ENCODE data around the gene LSM3.

LSM3 gene

DNA sequence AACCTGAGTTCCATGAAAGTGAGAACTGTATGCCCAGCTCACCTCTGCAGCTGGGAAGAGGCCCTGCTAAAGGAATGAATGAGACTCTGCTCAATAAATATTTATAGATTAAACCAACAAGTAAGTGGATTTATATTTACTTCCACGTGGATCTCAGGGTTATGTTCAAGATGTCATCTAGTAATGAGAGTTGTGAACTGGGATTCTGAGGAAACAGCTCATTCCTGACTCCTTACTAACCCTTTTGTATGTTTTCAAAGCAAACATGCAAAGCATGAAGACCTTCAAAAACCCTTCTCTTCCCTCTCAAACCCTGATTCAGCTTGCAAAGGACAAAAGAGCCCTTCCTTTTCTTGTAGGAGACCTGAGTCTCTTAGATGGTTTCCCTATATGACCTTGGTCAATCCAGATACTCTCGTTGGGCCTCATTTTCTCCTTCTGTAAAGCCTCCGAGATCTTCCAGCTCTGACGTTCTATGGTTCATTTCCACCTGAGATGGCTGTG lies 53.4 kb downstream of the LSM3 start:
- no peak for DNase-seq (ENCODE audit: low read depth)
- no peak overlapping the region for H3K4me3 ChIP-seq (ENCODE audit: low read depth, low read length)

DNA sequence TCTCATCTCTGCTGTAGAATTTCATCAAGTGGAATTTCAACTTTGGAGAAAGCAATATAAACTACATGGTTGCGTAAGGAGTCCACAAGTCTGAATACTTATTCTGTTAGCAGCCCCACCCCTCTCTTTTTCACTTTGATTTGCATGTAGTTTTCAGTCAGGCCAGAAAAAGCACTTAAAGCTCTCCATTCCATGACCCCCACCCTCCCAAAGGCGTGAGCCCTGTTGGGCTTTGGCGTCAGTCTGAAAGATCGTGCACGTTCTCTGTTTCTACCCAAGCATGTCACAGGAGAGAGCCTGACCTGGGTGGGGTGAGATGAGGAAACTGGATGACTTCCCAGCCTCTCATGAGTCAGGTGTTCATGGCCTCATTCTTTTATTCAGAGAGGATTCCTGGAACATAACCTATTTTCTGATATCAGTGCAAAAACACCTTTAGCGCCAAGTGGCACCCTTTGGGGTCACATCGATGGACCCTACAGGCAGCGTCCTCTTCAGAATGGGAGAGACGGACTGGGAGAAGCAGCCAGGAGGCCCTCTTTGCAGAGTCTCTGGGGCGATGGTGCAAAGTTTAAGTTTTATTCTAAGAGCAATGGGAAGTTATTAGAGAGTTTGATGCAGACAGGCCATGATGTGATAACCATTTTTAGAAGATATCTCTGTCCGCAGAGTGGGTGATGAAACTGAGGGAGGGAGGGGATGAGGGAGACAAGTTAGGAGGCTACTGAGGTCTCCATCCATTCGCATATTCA lies 55.8 kb downstream of the LSM3 start:
- H3K4me3 ChIP-seq (ENCODE audit: low read depth, low read length) = no peak overlapping the region
- DNase-seq (ENCODE audit: low read depth) = no peak

DNA sequence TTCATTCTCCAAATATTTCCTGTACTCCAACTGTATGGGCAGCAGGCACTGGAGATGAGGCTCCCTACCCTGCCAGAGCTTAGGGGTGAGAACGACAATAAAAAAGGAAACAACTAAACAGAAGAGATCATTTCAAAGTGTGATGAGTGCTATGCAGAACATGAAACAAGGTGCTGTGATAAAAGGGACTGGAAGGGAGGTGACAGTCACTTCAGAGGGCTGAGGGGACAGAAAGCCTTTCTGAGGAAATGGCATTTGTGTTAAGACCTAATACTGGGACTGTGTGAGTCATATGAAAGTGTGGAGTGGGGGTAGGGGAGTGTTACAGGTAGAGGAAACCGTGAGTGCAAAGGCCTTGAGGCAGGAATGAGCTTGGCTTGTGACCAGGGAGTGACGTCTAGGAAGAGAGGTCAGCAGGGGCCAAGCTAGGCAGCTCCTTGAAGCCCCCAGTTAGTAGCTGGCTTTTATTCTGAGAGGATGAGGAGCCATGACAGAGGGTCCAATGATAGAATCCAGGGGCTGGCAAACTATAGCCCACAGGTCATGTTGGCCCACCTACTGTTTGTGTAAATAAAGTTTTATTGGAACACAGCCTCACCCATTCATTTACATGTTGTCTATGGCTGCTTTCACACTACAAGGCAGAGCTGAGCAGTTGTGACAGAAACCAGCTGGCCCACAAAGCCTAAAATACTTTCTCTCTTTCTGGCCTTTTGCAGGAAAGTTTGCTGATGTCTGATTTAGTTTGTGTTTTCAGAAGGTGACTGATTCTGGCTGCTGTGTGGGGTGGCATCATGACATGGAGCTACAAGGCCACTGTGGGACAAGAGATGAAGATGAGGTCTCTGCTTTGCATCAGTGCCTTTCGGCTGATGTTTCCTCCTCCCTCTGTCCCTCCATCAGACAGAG lies 56.6 kb downstream of the LSM3 start:
- DNase-seq (ENCODE audit: low read depth) = no peak

DNA sequence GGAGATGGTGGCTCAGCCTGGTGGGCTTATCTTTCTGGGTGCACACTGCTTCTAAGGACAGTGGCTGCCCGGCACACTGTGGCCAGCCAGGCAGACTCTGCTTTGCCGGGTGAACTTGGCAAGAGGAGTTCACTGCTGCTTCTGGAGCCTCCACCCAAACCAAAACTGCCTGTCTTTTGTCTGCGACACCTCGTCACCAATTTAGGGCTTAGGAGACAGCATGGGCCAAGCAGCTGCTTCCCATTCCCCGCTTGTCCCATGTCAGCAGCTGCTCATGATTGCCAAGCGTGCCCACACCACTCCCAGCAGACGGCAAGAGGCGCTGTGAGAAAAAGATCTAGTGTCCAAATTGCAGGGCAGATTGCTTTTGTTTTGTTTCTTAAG lies 57.3 kb downstream of the LSM3 start:
- no peak overlapping the region for H3K4me3 ChIP-seq (ENCODE audit: low read depth, low read length)
- no peak for DNase-seq (ENCODE audit: low read depth)

More for the DNA sequence above, 56.6 kb downstream of the LSM3 start:
- no peak overlapping the region for H3K4me3 ChIP-seq (ENCODE audit: low read depth, low read length)

DNA sequence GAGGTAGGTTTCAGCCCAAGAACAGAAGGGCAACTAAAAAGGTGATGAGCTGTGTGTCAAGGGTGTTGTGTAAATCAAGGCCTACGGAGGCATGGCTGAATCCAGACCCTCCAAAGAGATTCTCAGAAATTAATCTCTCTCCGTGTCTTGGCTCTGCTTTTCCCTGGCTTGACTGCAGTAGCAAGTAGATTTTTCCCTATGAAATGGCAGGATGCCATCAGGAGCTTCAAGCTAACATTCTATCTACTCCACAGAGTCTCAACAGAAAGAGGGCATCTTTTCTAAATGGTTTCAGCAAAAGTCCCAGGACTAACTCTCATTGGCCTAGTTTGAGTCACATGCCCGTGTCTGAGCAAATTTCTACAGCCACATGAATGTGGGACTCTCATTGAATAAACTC lies 58.3 kb downstream of the LSM3 start:
- no peak for DNase-seq (ENCODE audit: low read depth)
- no peak overlapping the region for H3K4me3 ChIP-seq (ENCODE audit: low read depth, low read length)

DNA sequence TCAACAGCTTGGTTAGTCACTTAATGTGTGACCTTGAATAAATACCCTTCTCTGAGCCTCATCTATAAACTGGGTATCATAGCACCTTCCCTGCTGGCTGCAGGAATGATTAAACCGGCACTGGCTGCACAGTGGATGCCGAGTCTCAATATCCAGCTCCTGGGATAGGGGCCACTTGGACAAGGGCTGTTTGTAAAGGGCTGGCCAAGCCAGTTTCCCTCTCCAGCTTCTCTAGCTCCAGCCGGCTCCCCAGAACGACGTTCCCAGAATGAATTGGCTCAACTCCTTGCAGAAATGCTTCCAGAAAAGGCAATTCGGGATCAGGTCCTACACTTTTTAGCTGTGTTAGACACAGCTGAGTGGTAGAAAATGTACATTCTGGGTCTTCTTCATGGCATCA lies 58.8 kb downstream of the LSM3 start:
- H3K4me3 ChIP-seq (ENCODE audit: low read depth, low read length) = no peak overlapping the region
- no peak for DNase-seq (ENCODE audit: low read depth)

DNA sequence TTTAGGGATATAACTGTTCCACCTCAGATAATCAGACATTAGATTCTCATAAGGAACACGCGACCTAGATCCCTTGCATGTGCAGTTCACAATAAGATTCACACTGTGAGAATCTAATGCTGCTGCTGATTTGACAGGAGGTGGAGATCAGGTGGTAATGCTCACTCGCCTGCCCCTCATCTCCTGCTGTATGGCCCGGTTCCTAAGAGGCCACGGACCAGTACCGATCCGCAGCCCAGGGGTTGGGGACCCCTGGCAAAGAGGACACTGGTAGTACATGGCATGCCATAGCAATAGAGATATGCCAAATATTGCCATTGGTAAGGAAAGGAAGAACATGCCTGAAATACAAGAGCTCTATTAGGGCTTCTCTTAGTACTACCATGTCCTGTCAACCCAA lies 59.7 kb downstream of the LSM3 start:
- DNase-seq (ENCODE audit: low read depth) = no peak

DNA sequence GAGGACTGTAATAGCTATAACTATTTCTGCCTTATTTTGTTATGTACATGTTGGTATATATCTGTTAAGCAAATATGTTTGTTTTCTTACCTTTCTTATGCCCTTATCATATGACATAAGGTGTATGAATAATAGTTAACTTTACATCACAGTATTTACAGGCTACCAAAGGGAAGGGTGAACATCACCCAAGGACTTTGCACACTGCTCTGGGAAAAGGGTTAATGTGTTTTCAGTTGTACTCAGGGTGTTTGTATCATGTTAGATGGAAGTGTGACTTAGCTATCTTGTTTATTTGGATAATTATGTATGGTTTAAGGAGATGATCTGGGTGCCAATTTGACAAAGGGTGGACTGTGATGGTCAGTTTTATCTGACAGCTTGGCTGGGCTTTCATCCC lies 60.3 kb downstream of the LSM3 start:
- H3K4me3 ChIP-seq (ENCODE audit: low read depth, low read length) = no peak overlapping the region
- DNase-seq (ENCODE audit: low read depth) = no peak

More for the DNA sequence above, 59.7 kb downstream of the LSM3 start:
- H3K4me3 ChIP-seq (ENCODE audit: low read depth, low read length) = no peak overlapping the region

DNA sequence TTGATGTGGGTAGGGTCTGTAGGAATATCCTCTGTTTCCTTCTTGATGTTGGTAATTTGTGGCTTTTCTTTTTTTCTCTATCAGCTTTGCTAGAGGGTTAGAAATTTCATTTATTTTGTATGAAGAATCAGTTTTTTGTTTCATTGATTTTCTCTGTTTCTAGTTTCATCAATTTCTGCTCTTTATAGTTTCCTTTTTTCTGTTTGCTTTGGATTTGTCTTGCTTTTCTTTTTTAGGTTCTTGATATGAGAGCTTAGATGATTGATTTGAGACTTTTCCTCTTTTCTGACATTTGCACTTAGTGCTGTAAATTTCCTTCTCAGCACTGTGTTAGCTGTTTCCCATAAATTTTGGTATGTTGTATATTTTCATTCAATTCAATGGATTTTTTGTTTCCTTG lies 61.3 kb downstream of the LSM3 start:
- DNase-seq (ENCODE audit: low read depth) = no peak
- H3K4me3 ChIP-seq (ENCODE audit: low read depth, low read length) = no peak overlapping the region

DNA sequence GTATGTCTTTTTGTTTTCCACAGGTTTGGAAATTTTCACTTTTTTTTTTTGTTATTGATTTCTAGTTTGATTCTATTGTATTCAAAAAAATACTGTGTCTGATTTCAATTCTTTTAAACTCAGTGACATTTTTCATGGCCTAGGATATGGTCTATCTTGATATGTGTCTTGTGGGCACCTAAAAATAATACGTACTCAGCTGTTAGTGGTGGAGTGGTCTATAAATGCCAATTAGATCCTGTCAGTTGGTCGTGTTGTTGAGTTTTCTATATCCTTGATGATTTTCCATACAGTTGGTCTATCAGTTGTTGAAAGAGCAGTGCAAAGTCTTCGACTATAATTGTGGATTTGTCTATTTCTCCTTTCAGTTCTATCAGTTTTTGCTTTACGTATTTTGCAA lies 61.7 kb downstream of the LSM3 start:
- no peak overlapping the region for H3K4me3 ChIP-seq (ENCODE audit: low read depth, low read length)
- no peak for DNase-seq (ENCODE audit: low read depth)

DNA sequence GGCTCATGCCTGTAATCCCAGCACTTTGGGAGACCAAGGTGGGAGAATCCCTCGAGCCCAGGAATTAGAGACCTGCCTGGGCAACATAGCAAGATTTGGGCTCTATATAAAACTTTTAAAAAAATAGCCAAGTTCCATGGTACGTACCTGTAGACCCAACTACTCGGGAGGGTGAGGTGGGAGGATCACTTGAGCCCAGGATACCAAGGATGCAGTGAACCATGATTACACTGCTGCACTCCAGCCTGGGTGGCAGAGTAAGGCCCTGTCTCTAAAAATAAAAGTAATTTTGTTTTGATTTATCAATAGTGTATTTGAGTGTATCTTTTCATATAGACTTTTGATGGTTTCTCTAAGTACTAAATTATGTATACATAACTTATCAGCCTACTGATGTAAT lies 63.1 kb downstream of the LSM3 start:
- no peak overlapping the region for H3K4me3 ChIP-seq (ENCODE audit: low read depth, low read length)

DNA sequence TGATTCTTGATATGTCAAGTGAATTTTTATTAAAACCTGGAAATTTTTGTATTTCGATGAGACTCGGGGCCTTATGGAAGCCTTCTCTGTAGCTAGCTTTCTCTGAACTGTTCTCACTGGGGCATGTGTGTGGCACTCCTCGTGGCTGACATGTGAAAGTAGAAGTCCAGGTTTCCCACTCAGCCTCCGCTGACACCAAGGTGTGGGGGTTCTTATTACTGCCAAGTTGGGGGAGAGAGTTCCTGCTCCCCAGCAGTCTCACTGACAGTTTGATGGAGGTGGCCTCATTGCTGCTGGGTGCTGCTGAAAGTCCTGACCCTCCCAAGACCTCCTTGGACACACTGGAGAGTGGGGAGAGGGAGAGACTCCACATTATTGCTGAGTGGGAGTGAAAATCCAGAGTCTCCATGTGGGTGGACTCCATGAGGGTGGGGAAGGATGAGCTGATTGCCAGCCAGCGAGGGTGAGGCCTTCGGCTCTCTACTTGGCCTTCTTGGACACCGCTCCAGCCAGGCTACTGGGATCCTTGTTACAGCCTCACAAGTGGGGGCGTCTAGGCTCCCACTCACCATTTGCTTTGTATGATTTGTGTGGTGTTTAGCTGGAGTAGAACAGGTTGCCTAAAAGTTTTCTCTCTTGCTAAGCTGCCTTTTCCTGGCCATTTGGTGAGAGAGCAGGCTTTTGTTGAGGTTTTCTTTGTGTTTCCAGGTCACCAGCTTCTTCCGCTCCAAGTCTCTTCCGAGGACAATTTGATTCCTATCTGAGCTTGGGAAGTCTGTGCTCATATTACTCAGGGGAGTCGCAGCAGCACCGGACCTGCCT lies 64.1 kb downstream of the LSM3 start:
- DNase-seq (ENCODE audit: low read depth) = no peak

More for the DNA sequence above, 63.1 kb downstream of the LSM3 start:
- no peak for DNase-seq (ENCODE audit: low read depth)

DNA sequence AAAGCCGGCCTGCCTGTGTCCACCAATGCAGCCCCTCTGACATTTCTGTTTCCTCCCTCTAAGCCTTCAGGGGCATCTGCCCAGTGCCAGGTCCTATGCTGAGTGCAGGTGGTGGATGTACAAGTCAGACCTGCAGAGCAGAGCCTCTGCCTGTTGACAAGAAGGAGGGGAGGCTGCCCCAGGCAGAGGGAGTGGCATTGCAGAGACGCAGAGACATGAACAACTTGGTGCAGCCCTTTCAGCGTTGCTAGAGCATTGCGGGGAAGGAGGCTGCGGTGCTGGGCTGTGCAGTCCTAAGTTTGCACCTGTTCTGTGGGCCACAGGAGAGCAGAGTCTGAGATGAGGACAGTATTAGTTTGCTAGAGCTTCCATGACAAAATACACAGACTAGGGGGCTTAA lies 65.2 kb downstream of the LSM3 start:
- no peak overlapping the region for H3K4me3 ChIP-seq (ENCODE audit: low read depth, low read length)
- no peak for DNase-seq (ENCODE audit: low read depth)

More for the DNA sequence above, 64.1 kb downstream of the LSM3 start:
- no peak overlapping the region for H3K4me3 ChIP-seq (ENCODE audit: low read depth, low read length)

DNA sequence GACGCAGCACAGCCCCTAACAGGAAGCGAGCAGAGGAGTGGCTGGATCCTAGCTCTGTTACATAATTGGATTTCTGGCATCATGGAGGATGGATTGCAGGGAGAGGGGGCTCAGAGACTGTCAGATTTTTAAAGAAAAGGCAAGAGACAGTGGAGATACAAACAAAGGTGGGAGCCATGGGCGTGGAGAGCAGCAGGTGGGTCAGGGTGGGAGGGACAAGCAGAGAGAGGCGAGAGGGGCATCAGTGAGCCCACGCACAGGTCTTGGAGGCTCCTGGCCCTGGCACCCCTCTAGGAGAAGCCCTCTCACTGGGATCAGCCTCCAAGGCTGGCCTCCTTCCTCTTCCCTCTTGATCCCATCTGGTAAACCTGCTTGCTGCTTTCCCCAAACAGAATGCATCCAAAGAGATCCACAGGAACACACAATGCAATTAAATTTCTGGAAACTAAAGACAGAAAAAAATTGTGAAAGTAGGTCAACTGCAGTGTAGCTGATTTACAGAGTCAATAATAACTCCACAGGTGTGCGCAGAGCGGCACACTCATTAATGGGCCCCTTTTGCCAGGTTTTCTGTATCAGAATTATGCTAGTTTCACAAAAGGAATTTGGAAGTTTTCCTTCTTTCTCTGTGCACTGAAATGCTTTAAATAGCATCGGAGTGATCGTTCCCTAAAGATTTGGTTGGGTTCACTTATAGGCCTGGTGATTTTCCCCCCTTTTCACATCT lies 66.1 kb downstream of the LSM3 start:
- no peak overlapping the region for H3K4me3 ChIP-seq (ENCODE audit: low read depth, low read length)
- DNase-seq (ENCODE audit: low read depth) = no peak

DNA sequence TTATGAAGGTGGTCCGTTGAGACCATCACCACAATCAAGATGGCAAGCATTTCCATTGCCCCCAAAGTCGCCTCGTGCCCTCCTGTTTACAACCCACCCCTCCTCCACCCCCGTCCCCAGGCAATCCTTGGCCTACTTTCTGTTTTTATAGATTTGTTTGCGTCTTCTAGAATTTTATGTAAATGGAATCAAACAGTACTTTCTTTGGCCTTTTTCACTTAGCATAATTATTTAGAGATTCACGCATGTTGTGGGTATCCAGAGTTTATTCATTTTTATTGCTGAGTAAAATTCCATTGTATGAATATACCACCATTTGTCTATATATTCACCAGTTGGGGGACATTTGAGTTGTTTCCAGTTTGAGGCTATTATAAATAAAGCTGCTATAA lies 66.6 kb downstream of the LSM3 start:
- no peak for DNase-seq (ENCODE audit: low read depth)
- H3K4me3 ChIP-seq (ENCODE audit: low read depth, low read length) = no peak overlapping the region

DNA sequence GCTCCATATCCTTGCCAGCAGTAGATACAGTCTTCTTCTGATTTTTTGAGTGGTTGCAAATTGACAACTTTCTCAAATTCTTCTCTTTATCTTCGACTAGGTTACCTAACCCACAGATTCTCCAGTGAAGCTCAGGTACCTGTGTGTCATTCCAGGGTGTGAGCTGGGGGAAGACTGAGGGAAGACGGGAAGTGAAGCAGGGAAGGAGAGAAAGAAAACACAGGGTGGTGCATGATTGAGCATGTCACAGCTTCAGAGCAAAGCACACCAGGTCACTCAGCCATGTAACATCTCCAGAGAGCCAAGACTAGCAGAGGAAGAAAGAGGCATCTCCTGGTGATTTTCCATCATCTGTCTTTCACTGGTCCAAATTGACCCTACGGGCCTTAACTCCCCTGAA lies 67.2 kb downstream of the LSM3 start:
- H3K4me3 ChIP-seq (ENCODE audit: low read depth, low read length) = no peak overlapping the region
- no peak for DNase-seq (ENCODE audit: low read depth)

DNA sequence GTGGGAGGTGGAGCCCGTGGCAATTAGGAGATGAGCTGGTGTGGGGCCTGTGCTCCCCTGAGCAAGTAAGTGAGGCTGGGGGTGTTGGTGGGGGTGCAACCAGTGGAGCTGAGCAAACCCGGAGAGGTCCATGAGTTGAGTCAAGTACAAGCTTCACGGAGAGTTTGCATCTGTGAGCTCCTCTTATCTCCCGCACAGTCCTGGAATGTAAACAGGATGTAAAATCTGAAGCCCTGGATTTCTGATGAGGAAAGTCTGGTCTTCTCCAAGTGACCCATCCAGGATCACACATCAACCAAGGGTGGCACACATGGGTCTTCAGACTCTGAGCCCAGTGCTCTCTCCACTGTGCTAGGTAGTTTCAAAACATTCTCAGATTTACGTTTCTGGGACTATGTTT lies 67.8 kb downstream of the LSM3 start:
- no peak for DNase-seq (ENCODE audit: low read depth)

DNA sequence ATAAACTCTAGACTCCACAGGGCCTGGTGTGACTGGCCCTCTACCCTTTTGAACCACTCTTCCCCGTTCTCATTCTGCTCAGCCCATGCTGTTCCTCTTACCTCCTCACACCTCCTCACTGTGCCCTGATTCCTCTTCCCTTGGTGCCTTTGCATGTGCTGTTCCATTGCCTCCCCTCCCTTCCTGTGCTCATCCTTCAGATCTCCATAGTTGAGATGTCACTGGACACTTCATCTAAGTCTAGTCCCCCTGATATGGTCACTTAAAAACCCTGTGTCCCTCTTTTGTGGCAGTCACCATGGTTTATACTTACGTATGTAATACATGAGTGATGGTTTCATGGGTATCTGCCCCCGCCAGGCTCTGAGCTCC lies 69.8 kb downstream of the LSM3 start:
- no peak overlapping the region for H3K4me3 ChIP-seq (ENCODE audit: low read depth, low read length)
- no peak for DNase-seq (ENCODE audit: low read depth)

More for the DNA sequence above, 67.8 kb downstream of the LSM3 start:
- no peak overlapping the region for H3K4me3 ChIP-seq (ENCODE audit: low read depth, low read length)

DNA sequence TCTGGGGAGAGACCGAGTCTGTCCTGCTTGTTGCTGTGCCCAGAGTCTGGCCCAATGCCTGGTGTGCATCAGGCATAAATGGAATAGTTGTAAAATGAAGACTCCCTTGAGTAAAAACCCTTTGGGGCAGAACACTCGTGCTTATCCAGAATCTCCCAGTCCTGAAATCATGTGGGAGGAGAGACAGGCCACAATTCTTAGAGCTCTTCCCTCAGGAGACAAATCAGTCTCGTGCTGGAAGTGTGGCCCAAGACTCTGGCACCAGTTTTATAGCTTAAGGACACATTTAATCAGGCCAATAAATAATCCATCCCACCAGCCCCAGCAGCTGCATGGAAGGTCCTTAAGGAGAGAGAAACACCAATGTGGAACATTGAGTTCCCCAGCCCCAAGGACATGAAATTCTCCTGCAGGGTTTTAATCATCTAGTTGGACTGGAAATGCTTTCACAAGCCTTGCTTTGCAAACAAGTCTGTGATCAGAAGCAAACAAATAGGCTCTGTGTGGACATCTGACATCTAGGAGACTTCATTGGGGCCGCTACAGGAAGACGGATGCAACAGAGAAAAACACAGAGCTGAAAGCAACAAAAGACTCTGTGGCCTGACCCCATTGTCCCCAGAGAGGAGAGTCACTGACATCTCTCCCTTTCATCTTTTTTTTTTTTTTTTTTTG lies 70.4 kb downstream of the LSM3 start:
- no peak overlapping the region for H3K4me3 ChIP-seq (ENCODE audit: low read depth, low read length)
- DNase-seq (ENCODE audit: low read depth) = no peak
